Muscle of arm (tissue), 12 donors: Measurements from ENCODE around the gene IQCF6. TPM values are rescaled to one million over a fixed set of nuclear protein-coding genes. Genes with fewer than 3 reads are reported as not detected.
"Not testable (repeated sequence)": the region's sequence is repeated elsewhere in the genome, so short reads cannot be mapped to it uniquely, and the experiment has no call there.

Source experiments
- DNase-seq: peaks from one replicate; pipeline ENCODE4 v3.0.0-alpha.2; 2013
- polyA plus RNA-seq, 12 donors: library from polyadenylated mRNA; unstranded; fragments of 120-200 nt; gene quantifications; one replicate each; pipeline ENCODE4 v1.2.1, GENCODE V29; 2013; ENCODE audit not compliant: insufficient read length in 12 of 12

The IQCF6 gene
- polyA plus RNA-seq, 12 donors, result not detected

DNA sequence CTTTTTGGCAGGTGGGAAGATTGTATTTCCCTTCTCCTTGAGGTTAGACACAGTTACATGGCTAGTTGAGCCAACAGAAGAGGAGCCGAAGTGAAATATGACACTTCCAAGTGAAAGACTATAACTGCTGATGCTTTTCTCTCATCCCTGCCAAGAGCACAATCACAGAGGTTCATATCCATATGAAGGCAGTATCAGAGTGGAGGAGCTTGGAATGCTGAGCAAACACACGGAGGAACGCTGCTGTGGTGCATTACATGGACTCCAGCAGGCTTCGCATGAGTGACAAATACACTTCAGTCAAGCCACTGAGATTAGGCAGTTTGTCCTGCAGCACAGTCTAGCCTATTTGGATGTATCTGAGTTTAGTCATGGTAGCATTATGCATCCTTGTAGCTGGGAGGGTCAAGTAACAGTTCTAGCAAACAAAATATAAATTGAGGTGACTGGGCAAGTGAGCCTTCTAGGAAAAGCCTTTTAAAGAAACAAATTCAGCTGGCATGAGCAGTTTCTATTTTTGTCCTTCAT, 5.4 kb downstream of the IQCF6 start:
- no peak for DNase-seq

DNA sequence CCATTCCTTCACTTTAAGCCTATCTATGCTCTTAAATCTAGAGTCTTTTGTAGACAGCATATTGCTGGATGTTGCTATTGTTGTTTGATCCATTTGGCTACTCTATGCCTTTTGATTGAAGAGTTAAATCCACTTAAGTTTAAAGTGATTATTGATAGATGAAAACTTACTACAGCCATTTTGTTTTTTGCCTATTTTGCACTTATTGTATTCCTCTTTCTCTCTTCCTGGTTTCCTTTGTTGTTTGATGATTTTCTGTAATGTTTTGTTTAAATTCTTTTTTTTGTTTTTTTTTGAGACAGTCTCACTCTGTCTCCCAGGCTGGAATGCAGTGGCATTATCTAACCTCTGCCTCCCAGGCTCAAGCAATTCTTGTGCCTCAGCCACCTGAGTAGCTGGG, 19.8 kb downstream of the IQCF6 start:
- DNase-seq, result no peak

DNA sequence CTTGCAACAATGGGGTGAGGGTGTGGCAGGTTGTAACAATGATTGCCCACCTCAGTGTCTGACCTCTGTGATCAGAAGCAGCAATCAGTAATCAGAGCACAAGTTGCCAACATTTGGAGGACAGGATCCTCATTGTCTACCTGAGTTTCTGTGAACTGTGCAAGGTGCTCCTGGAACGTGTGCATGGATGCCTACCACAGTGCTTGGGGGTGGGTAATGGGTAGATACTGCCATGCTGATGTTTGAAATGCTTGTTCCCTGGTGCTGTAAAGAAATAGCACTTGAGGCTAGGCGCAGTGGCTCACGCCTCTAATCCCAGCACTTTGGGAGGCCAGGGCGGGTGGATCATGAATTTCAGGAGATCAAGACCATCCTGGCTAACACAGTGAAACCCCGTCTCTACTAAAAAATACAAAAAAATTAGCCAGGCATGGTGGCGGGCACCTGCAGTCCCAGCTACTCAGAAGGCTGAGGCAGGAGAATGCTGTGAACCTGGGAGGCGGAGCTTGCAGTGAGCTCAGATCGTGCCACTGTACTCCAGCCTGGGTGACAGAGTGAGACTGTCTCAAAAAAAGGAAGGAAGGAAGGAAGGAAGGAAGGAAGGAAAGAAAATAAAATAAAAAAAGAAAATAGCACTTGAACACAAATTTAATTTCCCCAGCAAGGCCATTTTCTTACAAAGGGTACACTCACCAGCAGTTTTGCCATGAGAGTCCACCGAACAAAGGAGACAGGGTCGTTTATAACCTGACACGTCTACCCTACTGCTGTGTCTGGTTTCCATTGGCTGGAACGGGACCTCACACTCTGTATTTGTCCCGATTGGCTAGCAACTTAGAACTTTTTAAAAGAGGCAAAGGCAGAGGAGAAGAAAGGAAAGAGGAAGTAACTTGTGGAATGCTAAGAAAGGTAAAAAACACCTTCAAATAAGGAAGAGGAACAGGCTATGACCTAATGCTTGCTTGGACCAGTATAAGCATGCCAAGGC, 25.0 kb downstream of the IQCF6 start:
- DNase-seq, result not testable (repeated sequence)

DNA sequence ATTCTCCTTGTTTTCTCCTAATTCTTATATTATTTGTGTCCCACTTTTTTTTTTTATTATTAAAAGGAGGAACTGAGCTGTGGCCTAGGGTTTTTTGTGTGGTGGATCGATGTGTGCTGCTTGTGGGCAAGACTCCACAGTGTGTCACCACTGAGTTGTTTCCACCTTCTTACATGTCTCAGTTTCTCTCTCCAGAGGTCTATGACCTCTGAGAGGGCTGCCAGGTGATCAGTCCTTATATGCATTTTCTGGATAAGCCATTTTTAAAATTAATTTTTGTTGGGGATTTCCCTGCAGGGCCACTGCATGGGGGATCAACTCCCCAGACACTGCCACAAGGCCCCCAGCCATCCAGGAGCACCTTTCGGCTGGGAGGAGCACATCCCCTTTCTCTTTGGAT, 27.8 kb downstream of the IQCF6 start:
- no peak for DNase-seq

DNA sequence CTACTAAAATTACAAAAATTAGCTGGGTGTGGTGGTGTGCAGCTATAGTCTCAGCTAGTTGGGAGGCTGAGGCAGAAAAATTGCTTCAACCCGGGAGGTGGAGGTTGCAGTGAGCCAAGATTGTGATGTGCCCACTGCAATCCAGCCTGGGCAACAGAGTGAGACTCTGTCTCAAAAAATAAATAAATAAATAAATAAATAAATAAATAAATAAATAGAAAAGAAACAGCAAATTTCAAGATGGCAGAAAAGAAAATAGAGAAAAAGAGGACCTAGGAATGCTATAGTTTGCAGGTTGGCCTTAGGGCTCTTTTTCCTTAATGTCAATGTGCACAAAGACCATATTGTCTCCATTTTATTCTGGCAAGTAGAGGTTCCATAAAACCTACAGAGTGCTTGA, 28.2 kb downstream of the IQCF6 start:
- DNase-seq, result no peak

DNA sequence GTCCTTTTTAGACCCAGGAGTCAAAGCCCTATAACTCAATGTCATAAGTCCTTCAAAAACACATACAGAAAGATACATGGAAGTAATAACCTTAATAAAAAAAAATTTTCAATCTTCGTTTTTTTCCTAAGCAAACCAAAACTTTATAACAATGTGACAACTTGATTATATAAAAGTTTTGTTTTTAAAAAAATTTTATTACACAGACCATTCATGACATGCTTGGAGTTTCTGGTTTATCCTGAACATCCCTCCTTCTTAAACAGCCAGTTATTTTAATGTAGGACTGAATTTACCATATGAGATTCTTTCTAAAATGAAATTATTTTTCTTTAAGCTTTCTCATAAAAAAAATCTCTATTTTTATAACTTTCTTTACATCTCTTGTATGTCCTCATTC, 30.7 kb downstream of the IQCF6 start:
- DNase-seq, result no peak

DNA sequence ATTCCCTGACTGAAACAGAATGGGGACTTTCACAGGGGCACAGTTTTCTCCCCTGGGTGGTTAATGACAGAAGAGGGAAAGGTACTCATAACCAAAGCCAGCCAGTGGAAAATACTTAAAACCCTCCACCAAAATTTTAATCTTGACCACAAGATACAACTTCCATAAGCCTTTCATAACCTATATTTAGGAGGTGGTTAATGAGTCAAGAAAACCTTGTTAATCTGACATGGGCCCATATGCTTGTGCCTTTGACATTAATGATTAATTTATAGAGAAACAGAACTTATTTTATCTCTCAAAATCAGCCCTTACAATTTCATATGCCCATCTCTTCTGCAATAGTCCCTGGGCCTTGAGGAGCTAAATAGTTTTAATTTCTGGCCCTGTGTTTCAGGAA, 31.2 kb downstream of the IQCF6 start:
- DNase-seq, result no peak

DNA sequence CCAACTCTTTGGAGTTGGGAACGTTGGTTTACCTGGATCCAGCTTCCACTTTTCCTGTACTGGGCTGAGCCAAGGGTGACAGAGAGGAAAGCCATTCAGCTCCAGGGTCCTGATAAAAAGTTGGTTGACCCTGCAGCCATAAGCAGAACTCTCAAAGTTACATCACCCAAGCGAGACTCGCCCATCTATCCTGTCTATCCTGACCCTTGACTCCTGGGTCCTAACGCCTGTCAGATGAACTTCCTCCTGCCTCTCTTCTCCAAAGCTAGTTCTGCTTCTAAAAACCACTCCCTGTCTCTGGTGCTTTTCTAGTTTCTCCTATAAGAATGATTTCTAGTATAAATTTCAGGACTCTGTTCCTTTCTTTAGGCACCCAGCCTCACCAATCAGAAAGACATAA, 36.1 kb downstream of the IQCF6 start:
- not testable (repeated sequence) for DNase-seq

DNA sequence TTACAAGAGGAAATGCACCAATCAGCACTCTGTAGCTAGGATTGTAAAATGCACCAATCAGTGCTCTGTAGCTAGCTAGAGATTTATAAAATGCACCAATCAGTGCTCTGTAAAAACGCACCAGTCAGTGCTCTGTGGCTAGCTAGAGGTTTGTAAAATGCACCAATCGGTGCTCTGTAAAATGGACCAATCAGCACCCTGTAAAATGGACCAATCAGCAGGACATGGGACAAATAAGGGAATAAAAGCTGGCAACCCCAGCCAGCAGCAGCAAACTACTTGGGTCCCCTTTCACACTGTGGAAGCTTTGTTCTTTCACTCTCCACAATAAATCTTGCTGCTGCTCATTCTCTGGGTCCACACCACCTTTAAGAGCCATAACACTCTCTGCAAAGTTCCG, 36.7 kb downstream of the IQCF6 start:
- not testable (repeated sequence) for DNase-seq

GRCh38 chr3:51739110-51739509, 39.9 kb downstream of the IQCF6 start:
- no peak for DNase-seq

DNA sequence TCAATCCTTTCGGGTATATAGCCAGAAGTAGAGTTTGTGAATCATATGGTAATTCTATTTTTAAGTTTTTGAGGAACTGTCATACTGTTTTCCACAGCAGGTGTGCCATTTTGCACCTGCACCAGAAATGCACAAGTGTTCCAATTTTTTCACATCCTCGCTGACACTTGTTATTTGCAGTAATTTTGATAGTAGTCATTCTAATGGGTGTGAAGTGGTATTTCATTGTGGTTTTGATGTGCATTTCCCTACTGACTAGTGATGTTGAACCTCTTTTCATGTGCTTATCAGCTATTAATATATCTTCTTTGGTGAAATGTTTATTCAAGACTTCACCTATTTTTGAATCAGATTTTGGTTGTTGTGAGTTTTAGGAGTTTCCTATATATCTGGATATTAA, 43.1 kb downstream of the IQCF6 start:
- DNase-seq, result no peak

DNA sequence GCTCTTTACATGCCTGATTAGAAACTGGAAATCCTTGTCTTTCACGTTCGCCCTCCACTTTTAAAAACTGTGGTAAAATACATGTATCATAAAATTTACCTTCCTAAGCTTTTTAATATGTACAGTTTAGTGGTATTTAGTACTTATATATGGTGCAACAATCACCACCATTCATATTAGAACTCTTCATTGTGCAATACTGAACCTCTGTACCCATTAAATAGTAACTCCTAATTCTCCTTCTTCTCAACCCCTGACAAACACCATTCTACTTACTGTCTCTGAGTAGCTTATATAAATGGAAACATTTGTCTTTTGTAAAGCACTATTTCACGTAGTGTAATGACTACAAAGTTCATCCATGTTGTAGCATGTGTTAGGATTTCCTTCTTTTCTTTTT, 44.0 kb downstream of the IQCF6 start:
- no peak for DNase-seq

DNA sequence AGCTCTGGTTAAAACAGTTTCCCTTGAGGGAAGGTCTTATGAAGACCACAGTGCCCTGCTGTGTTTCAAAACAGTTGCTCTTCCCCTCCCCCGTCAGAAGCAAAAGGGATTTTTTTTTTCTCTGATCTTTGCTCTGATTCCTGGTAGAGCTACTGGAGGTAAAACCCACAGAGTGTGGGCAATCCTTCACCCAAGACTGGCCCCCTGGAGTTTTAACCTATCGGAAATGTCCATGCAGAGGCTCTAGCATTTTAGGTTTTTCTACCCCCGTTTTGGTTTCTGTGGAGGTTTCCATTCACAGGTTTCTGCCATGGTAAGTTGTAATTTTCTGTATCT, 44.5 kb downstream of the IQCF6 start:
- DNase-seq, result no peak

GRCh38 chr3:51733859-51734571, 45.0 kb downstream of the IQCF6 start:
- DNase-seq, result no peak

DNA sequence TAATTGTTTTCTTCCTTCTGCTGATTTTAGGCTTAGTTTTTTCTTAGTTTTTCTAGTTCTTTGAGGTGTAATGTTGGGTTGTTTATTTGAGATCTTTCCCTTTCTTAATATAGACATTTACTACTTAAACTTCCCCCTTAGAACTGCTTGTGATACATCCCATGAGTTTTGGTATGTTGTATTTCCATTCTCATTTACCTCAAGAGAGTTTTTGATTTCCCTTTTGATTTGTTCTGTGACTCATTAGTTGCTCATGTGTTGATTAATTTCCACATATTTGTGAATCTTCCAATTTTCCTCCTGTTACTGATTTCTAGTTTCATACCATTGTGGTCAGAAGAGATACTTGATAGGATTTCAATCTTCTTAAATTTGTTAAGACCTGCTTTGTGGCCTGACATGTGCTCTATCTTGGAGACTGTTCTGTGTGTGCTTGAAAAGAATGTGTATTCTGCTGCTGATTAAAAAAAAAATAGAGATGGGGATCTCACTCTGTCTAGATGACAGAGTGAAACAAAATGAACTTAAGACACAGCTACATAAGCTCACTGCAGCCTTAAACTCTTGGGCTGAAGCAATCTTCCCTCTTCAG, 49.9 kb downstream of the IQCF6 start:
- DNase-seq, result no peak

Other genes with a start within 250 kb of the IQCF6 start
- 10 to 100 TPM in 5 of 12 donors, 1 to 10 TPM in 6, not detected in 1; 8.5 to 13.6 (median 9.1) TPM for gene RAD54L2, start 240.5 kb downstream of the IQCF6 start, polyA plus RNA-seq
- gene TEX264, start 108.0 kb downstream of the IQCF6 start, polyA plus RNA-seq, result 10 to 100 TPM in 11 of 12 donors, not detected in 1; 17.2 to 26.1 (median 21.6) TPM
- gene GRM2, start 72.2 kb downstream of the IQCF6 start, polyA plus RNA-seq, result under 1 TPM in 10 of 12 donors, not detected in 2; 0.22 to 0.71 (median 0.44) TPM
- gene IQCF2, start 82.4 kb upstream of the IQCF6 start, polyA plus RNA-seq, result not detected
- gene IQCF5, start 96.4 kb upstream of the IQCF6 start, polyA plus RNA-seq, result not detected
- under 1 TPM in 1 of 12 donors, not detected in 11; 0.25 TPM for gene IQCF1, start 124.1 kb upstream of the IQCF6 start, polyA plus RNA-seq
- gene RRP9, start 162.7 kb upstream of the IQCF6 start, polyA plus RNA-seq, result 10 to 100 TPM in 11 of 12 donors, not detected in 1; 11.2 to 15.6 (median 13.9) TPM
- gene PARP3, start 163.1 kb upstream of the IQCF6 start, polyA plus RNA-seq, result 10 to 100 TPM in 1 of 12 donors, 1 to 10 TPM in 10, not detected in 1; 3.2 to 10.7 (median 5.4) TPM
- gene GPR62, start 176.1 kb upstream of the IQCF6 start, polyA plus RNA-seq, result 1 to 10 TPM in 1 of 12 donors, under 1 TPM in 9, not detected in 2; 0.22 to 1.0 (median 0.36) TPM
- gene PCBP4, start 188.2 kb upstream of the IQCF6 start, polyA plus RNA-seq, result 10 to 100 TPM in 11 of 12 donors, not detected in 1; 45.3 to 71.8 (median 56.8) TPM
- gene ABHD14B, start 194.8 kb upstream of the IQCF6 start, polyA plus RNA-seq, result 10 to 100 TPM in 11 of 12 donors, not detected in 1; 14.3 to 56.0 (median 21.1) TPM
- 10 to 100 TPM in 8 of 12 donors, 1 to 10 TPM in 3, not detected in 1; 8.4 to 22.2 (median 11.0) TPM for gene ABHD14A, start 195.8 kb upstream of the IQCF6 start, polyA plus RNA-seq
- 10 to 100 TPM in 9 of 12 donors, 1 to 10 TPM in 2, not detected in 1; 7.7 to 44.6 (median 13.0) TPM for gene ACY1, start 204.3 kb upstream of the IQCF6 start, polyA plus RNA-seq
- 1,000 to 10,000 TPM in 11 of 12 donors, 100 to 1,000 TPM in 1; 967 to 3,003 (median 2,577) TPM for gene RPL29, start 216.7 kb upstream of the IQCF6 start, polyA plus RNA-seq